HepG2 (cell line): Measurements from ENCODE around the gene CSNK1G1. TPM values are rescaled to one million over a fixed set of nuclear protein-coding genes. Genes with fewer than 3 reads are reported as not detected.

ENCODE experiments used
- AHR ChIP-seq: IDR thresholded peaks from 2 replicates; pipeline ENCODE4 v1.6.1; 2018; ENCODE audit warnings: missing genetic modification reagents, missing compliant biosample characterization
- ETV6 ChIP-seq: sonication (generic); formaldehyde crosslinking; conservative IDR thresholded peaks from 2 replicates; pipeline ENCODE4 v1.4.0; 2020; ENCODE audit warnings: missing genetic modification reagents
- GATAD2A ChIP-seq: IDR thresholded peaks from 2 replicates; pipeline ENCODE4 v1.6.1; 2016
- HMG20B ChIP-seq: conservative IDR thresholded peaks from 2 replicates; pipeline ENCODE4 v1.6.1; 2016; ENCODE audit warnings: missing genetic modification reagents, missing compliant biosample characterization
- MATR3 ChIP-seq: sonication (generic); formaldehyde crosslinking; IDR thresholded peaks from 2 replicates; pipeline ENCODE4 v1.4.0; 2020; ENCODE audit warnings: missing genetic modification reagents
- NONO ChIP-seq, 2 experiments: fragments of 450-650 bp in 1 of 2; sonication (generic) in 1 of 2; formaldehyde crosslinking in 1 of 2; IDR thresholded peaks in 1 of 2; conservative IDR thresholded peaks in 1 of 2; 2 replicates each; pipeline versions ENCODE4 v1.6.1 to v1.8.0; 2017 to 2022; ENCODE audit warnings: mild to moderate bottlenecking in 1 of 2, missing genetic modification reagents in 1 of 2, moderate library complexity in 1 of 2
- SATB2 ChIP-seq: sonication (generic); formaldehyde crosslinking; IDR thresholded peaks from 2 replicates; pipeline ENCODE4 v1.5.0; 2020; ENCODE audit warnings: missing genetic modification reagents
- TRIM24 ChIP-seq: sonication (generic); formaldehyde crosslinking; IDR thresholded peaks from 2 replicates; pipeline ENCODE4 v1.8.0; 2022; ENCODE audit warnings: mild to moderate bottlenecking, missing genetic modification reagents
- ZMYM3 ChIP-seq: sonication (generic); formaldehyde crosslinking; IDR thresholded peaks from 2 replicates; pipeline ENCODE4 v1.5.1; 2020; ENCODE audit warnings: mild to moderate bottlenecking, missing genetic modification reagents
- ZNF121 ChIP-seq: sonication (generic); formaldehyde crosslinking; IDR thresholded peaks from 2 replicates; pipeline ENCODE4 v1.5.0; 2020; ENCODE audit warnings: mild to moderate bottlenecking, missing genetic modification reagents
- ZNF230 ChIP-seq: sonication (generic); formaldehyde crosslinking; IDR thresholded peaks from 2 replicates; pipeline ENCODE4 v1.4.0; 2020; ENCODE audit warnings: mild to moderate bottlenecking, missing genetic modification reagents
- ZNF652 ChIP-seq: IDR thresholded peaks from 2 replicates; pipeline ENCODE4 v1.6.1; 2016; ENCODE audit warnings: low read depth, borderline replicate concordance
- ZNF816 ChIP-seq: sonication (generic); formaldehyde crosslinking; IDR thresholded peaks from 2 replicates; pipeline ENCODE4 v1.8.0; 2022; ENCODE audit warnings: missing genetic modification reagents, mild to moderate bottlenecking, borderline replicate concordance
- polyA plus RNA-seq, 8 experiments: library from polyadenylated mRNA; depleted of rRNA in 3 of 8; stranded (reverse) in 7 of 8; unstranded in 1 of 8; fragments of >200 nt; fragmentation: Illumina TruSeq in 4 of 8; extraction: Trizol in 4 of 8; gene quantifications; 2 replicates each; pipeline versions ENCODE4 v1.2.1 to v1.2.3, GENCODE V29; 2011 to 2016; ENCODE audit warnings: low read depth in 4 of 8, missing spikeins in 1 of 8, mixed read lengths in 1 of 8; ENCODE audit not compliant: insufficient read depth in 1 of 8
- total RNA-seq, 5 experiments: library from RNA; depleted of rRNA; stranded (reverse); fragments of >200 nt; fragmentation: Illumina TruSeq; extraction: Trizol; gene quantifications; 2 replicates each; pipeline ENCODE4 v1.2.3, GENCODE V29; 2016; ENCODE audit warnings: low read depth in 1 of 5
- TF ChIP-seq, protein P1 (sequence below): sonication (generic); formaldehyde crosslinking; IDR thresholded peaks from 2 replicates; pipeline ENCODE4 v1.4.0; 2020; ENCODE audit warnings: mild to moderate bottlenecking, missing genetic modification reagents
- TF ChIP-seq, protein P2 (sequence below): sonication (generic); formaldehyde crosslinking; IDR thresholded peaks from 2 replicates; pipeline ENCODE4 v1.4.0; 2020; ENCODE audit warnings: mild to moderate bottlenecking, missing genetic modification reagents
- TF ChIP-seq, protein P3 (sequence below): sonication (generic); formaldehyde crosslinking; IDR thresholded peaks from 2 replicates; pipeline ENCODE4 v1.4.0; 2020; ENCODE audit warnings: missing genetic modification reagents, borderline replicate concordance
- TF ChIP-seq, protein P4 (sequence below): sonication (generic); formaldehyde crosslinking; IDR thresholded peaks from 2 replicates; pipeline ENCODE4 v1.4.0; 2020; ENCODE audit warnings: low read depth, mild to moderate bottlenecking, missing genetic modification reagents
- TF ChIP-seq, protein P5 (sequence below): sonication (generic); formaldehyde crosslinking; IDR thresholded peaks from 2 replicates; pipeline ENCODE4 v1.4.0; 2020; ENCODE audit warnings: low read depth, mild to moderate bottlenecking, missing genetic modification reagents

The CSNK1G1 gene
- total and polyA plus RNA-seq, 2 of the 13 experiments (the other 11 are each of a cell fraction or from before 2014, with no cell fraction given) = 8.5 to 12.6 TPM

DNA sequence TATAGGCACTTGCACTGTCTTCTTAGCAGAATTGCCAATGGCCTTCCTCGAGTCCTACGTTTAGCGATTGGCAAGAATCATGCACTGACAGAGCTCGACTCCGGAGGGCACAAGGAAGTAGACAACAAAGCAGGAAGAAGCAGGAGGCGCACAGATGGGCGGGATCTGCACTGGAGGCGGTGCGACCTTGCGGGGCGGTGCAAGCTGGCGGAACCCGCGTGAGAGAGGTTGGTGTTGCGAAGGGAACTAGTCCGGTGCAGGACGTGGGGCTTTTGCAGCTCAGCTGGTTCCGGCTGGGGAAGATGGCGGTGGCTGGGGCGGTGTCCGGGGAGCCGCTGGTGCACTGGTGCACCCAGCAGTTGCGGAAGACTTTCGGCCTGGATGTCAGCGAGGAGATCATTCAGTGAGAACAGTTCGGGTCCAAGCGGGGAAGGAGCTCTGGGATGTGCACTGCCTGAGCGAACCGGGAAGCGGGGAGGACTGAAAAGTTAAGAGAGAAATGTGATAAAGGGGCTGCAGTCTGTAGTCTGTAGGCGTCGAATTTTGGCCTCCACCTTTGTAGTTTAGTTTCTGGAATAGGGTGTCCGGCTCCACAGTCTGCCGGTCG is 31.7 kb upstream of the CSNK1G1 start, which contains the start of gene TRIP4 (continued):
- TF ChIP-seq, protein P1, sequence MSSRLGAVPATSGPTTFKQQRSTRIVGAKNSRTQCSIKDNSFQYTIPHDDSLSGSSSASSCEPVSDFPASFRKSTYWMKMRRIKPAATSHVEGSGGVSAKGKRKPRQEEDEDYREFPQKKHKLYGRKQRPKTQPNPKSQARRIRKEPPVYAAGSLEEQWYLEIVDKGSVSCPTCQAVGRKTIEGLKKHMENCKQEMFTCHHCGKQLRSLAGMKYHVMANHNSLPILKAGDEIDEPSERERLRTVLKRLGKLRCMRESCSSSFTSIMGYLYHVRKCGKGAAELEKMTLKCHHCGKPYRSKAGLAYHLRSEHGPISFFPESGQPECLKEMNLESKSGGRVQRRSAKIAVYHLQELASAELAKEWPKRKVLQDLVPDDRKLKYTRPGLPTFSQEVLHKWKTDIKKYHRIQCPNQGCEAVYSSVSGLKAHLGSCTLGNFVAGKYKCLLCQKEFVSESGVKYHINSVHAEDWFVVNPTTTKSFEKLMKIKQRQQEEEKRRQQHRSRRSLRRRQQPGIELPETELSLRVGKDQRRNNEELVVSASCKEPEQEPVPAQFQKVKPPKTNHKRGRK = peak; percentile 94
- TF ChIP-seq SATB2 (CRISPR knock-in tag) (0 out of 2 replicates have a peak, but pooled peaks have one; percentile 54), HMG20B (peak; percentile 84), ZNF816 (CRISPR knock-in tag) (peak; percentile 79; the same call in 1 of the 2 replicates), AHR (peak; percentile 81), TRIM24 (CRISPR knock-in tag) (no peak), ZNF652 (CRISPR knock-in tag) (peak; percentile 64; the same call in 1 of the 2 replicates), GATAD2A (CRISPR knock-in tag) (peak; percentile 92), ZNF121 (peak; percentile 75), MATR3 (no peak), ZNF230 (CRISPR knock-in tag) (peak; percentile 92), ETV6 (CRISPR knock-in tag) (peak; percentile 96), NONO (IDR thresholded peaks at IDR 0.05) (no peak), NONO (CRISPR knock-in tag; conservative IDR thresholded peaks at IDR 0.05) (peak; percentile 100), ZMYM3 (CRISPR knock-in tag) (peak; percentile 95)
- TF ChIP-seq, protein P2, sequence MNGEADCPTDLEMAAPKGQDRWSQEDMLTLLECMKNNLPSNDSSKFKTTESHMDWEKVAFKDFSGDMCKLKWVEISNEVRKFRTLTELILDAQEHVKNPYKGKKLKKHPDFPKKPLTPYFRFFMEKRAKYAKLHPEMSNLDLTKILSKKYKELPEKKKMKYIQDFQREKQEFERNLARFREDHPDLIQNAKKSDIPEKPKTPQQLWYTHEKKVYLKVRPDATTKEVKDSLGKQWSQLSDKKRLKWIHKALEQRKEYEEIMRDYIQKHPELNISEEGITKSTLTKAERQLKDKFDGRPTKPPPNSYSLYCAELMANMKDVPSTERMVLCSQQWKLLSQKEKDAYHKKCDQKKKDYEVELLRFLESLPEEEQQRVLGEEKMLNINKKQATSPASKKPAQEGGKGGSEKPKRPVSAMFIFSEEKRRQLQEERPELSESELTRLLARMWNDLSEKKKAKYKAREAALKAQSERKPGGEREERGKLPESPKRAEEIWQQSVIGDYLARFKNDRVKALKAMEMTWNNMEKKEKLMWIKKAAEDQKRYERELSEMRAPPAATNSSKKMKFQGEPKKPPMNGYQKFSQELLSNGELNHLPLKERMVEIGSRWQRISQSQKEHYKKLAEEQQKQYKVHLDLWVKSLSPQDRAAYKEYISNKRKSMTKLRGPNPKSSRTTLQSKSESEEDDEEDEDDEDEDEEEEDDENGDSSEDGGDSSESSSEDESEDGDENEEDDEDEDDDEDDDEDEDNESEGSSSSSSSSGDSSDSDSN (CRISPR knock-in tag) = peak; percentile 95
- TF ChIP-seq, protein P3, sequence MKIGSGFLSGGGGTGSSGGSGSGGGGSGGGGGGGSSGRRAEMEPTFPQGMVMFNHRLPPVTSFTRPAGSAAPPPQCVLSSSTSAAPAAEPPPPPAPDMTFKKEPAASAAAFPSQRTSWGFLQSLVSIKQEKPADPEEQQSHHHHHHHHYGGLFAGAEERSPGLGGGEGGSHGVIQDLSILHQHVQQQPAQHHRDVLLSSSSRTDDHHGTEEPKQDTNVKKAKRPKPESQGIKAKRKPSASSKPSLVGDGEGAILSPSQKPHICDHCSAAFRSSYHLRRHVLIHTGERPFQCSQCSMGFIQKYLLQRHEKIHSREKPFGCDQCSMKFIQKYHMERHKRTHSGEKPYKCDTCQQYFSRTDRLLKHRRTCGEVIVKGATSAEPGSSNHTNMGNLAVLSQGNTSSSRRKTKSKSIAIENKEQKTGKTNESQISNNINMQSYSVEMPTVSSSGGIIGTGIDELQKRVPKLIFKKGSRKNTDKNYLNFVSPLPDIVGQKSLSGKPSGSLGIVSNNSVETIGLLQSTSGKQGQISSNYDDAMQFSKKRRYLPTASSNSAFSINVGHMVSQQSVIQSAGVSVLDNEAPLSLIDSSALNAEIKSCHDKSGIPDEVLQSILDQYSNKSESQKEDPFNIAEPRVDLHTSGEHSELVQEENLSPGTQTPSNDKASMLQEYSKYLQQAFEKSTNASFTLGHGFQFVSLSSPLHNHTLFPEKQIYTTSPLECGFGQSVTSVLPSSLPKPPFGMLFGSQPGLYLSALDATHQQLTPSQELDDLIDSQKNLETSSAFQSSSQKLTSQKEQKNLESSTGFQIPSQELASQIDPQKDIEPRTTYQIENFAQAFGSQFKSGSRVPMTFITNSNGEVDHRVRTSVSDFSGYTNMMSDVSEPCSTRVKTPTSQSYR (CRISPR knock-in tag) = peak; percentile 77
- TF ChIP-seq, protein P4, sequence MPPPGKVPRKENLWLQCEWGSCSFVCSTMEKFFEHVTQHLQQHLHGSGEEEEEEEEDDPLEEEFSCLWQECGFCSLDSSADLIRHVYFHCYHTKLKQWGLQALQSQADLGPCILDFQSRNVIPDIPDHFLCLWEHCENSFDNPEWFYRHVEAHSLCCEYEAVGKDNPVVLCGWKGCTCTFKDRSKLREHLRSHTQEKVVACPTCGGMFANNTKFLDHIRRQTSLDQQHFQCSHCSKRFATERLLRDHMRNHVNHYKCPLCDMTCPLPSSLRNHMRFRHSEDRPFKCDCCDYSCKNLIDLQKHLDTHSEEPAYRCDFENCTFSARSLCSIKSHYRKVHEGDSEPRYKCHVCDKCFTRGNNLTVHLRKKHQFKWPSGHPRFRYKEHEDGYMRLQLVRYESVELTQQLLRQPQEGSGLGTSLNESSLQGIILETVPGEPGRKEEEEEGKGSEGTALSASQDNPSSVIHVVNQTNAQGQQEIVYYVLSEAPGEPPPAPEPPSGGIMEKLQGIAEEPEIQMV (CRISPR knock-in tag) = peak; percentile 91
- TF ChIP-seq, protein P5, sequence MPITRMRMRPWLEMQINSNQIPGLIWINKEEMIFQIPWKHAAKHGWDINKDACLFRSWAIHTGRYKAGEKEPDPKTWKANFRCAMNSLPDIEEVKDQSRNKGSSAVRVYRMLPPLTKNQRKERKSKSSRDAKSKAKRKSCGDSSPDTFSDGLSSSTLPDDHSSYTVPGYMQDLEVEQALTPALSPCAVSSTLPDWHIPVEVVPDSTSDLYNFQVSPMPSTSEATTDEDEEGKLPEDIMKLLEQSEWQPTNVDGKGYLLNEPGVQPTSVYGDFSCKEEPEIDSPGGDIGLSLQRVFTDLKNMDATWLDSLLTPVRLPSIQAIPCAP (CRISPR knock-in tag) = peak; percentile 74; the same call in 1 of the 2 replicates
